Trophoblast cell (in vitro differentiated cells and primary cell): ENCODE data around the gene GRID1.
A peak's percentile ranks its signal among the peaks of the same experiment; 100 is the strongest.

Source experiments
- DNase-seq, 2 donors: peaks; one replicate each; pipeline ENCODE4 v3.0.0-alpha.2; 2016
- H2AFZ ChIP-seq: 2 replicates; pipeline ENCODE4 v1.6.1; 2013; ENCODE audit warnings: low read length, moderate library complexity, mild to moderate bottlenecking; ENCODE audit not compliant: insufficient read depth, poor library complexity
- H2AK5ac ChIP-seq: 2 replicates; pipeline ENCODE4 v1.6.1; 2013; ENCODE audit warnings: mild to moderate bottlenecking, low read length
- H2BK120ac ChIP-seq: 2 replicates; pipeline ENCODE4 v1.6.1; 2013; ENCODE audit warnings: low read length, mild to moderate bottlenecking, moderate library complexity; ENCODE audit not compliant: insufficient read depth, poor library complexity
- H2BK12ac ChIP-seq: 2 replicates; pipeline ENCODE4 v1.6.1; 2013; ENCODE audit warnings: mild to moderate bottlenecking, low read length, moderate library complexity
- H2BK5ac ChIP-seq: 2 replicates; pipeline ENCODE4 v1.6.1; 2013; ENCODE audit warnings: low read length, low read depth, moderate library complexity, mild to moderate bottlenecking; ENCODE audit not compliant: poor library complexity
- H3K14ac ChIP-seq: 2 replicates; pipeline ENCODE4 v1.6.1; 2013; ENCODE audit warnings: mild to moderate bottlenecking, low read length
- H3K18ac ChIP-seq: 2 replicates; pipeline ENCODE4 v1.6.1; 2013; ENCODE audit warnings: mild to moderate bottlenecking, low read length
- H3K23ac ChIP-seq: 2 replicates; pipeline ENCODE4 v1.6.1; 2013; ENCODE audit warnings: low read length
- H3K27ac ChIP-seq: 2 replicates; pipeline ENCODE4 v1.5.1; 2013; ENCODE audit warnings: low read depth, mild to moderate bottlenecking, inconsistent platforms, low read length, moderate library complexity
- H3K27me3 ChIP-seq: 2 replicates; pipeline ENCODE4 v1.6.1; 2013; ENCODE audit warnings: inconsistent platforms, mild to moderate bottlenecking, low read length, moderate library complexity; ENCODE audit not compliant: insufficient read depth
- H3K36me3 ChIP-seq, 2 experiments: 1 replicate in 1 of 2; 2 replicates in 1 of 2; pipeline ENCODE4 v1.6.1; 2013; ENCODE audit warnings: low read length in 2 of 2, mild to moderate bottlenecking in 2 of 2, moderate library complexity in 1 of 2; ENCODE audit not compliant: insufficient read depth in 2 of 2, control insufficient read depth in 1 of 2
- H3K4ac ChIP-seq: 2 replicates; pipeline ENCODE4 v1.6.1; 2013; ENCODE audit warnings: low read depth, mild to moderate bottlenecking, low read length, moderate library complexity
- H3K4me1 ChIP-seq, 2 experiments: 1 replicate in 1 of 2; 2 replicates in 1 of 2; pipeline ENCODE4 v1.6.1; 2013; ENCODE audit warnings: low read length in 2 of 2, mild to moderate bottlenecking in 2 of 2, moderate library complexity in 1 of 2; ENCODE audit not compliant: insufficient read depth in 2 of 2, control insufficient read depth in 1 of 2
- H3K4me2 ChIP-seq: 2 replicates; pipeline ENCODE4 v1.6.1; 2013; ENCODE audit warnings: inconsistent platforms, mild to moderate bottlenecking, low read length, moderate library complexity
- H3K4me3 ChIP-seq: 2 replicates; pipeline ENCODE4 v1.5.1; 2013; ENCODE audit warnings: mild to moderate bottlenecking, low read depth, low read length, inconsistent platforms
- H3K79me1 ChIP-seq: one replicate; pipeline ENCODE4 v1.6.1; 2013; ENCODE audit warnings: low read length
- H3K79me2 ChIP-seq: 2 replicates; pipeline ENCODE4 v1.6.1; 2013; ENCODE audit warnings: low read length, mild to moderate bottlenecking; ENCODE audit not compliant: control insufficient read depth, insufficient read depth, poor library complexity
- H3K9ac ChIP-seq: 2 replicates; pipeline ENCODE4 v1.6.1; 2013; ENCODE audit warnings: mild to moderate bottlenecking, low read length
- H3K9me3 ChIP-seq: 2 replicates; pipeline ENCODE4 v1.6.1; 2013; ENCODE audit warnings: low read depth, mild to moderate bottlenecking, control low read depth, inconsistent platforms, low read length; ENCODE audit not compliant: insufficient read depth
- H4K12ac ChIP-seq: 2 replicates; pipeline ENCODE4 v1.6.1; 2013; ENCODE audit warnings: low read depth, mild to moderate bottlenecking, low read length, moderate library complexity
- H4K8ac ChIP-seq: 2 replicates; pipeline ENCODE4 v1.6.1; 2013; ENCODE audit warnings: low read depth, mild to moderate bottlenecking, low read length, moderate library complexity
- H4K91ac ChIP-seq: one replicate; pipeline ENCODE4 v1.6.1; 2013; ENCODE audit warnings: low read depth, mild to moderate bottlenecking, low read length, moderate library complexity
- WGBS: extraction: QIAGEN DNeasy Blood & Tissue Kit; methylation state at CpG from one replicate; pipeline ENCODE4 v1.1.7; 2013; ENCODE audit warnings: missing lambda C conversion rate; ENCODE audit not compliant: insufficient read length, insufficient coverage; ENCODE audit errors: extremely low coverage; 5-methylcytosine and 5-hydroxymethylcytosine counted together

Gene GRID1

DNA sequence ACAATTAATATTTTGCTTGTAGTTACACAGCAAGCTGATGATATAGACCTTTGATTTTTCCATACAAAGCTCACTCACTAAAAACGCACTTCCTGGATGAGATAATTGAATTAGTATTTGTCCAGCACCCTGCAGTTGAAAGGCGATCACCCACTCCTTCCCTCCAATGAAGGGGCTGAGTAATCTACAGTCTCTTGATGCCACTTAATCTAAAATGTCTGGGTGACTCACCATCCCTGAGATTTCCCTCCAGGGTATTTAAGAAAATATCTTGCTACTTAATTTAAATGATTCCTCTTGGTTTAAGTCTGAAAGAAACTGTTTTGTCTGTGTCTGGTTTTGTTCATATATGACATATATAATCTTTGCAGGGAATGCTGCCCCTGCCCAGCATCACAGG lies 515.3 kb downstream of the GRID1 start:
- Histone ChIP-seq H3K4me1 (no peaks in the 10 kb centered on the region), H3K27me3 (no peaks in the 10 kb centered on the region), H4K91ac (no peak overlapping the region), H2AFZ (no peak overlapping the region), H4K12ac (no peak overlapping the region), H2AK5ac (no peak overlapping the region), H2BK5ac (no peak overlapping the region), H3K9me3 (peaks cover 5% of the 10 kb centered on the region), H3K18ac (no peak overlapping the region), H3K4me3 (no peak overlapping the region), H3K23ac (no peak overlapping the region), H3K14ac (no peak overlapping the region), H4K8ac (no peak overlapping the region), H3K79me1 (no peaks in the 10 kb centered on the region), H3K9ac (no peak overlapping the region), H3K27ac (no peak overlapping the region), H3K79me2 (no peaks in the 10 kb centered on the region), H3K4me2 (no peak overlapping the region), H3K36me3 (no peaks in the 10 kb centered on the region), H3K4ac (no peak overlapping the region), H2BK120ac (no peak overlapping the region), H2BK12ac (no peak overlapping the region)
- DNase-seq, result peak in 1 of 2 donors; percentile 10
- no CpG with 5 or more reads among the region's 2 CpGs for WGBS

DNA sequence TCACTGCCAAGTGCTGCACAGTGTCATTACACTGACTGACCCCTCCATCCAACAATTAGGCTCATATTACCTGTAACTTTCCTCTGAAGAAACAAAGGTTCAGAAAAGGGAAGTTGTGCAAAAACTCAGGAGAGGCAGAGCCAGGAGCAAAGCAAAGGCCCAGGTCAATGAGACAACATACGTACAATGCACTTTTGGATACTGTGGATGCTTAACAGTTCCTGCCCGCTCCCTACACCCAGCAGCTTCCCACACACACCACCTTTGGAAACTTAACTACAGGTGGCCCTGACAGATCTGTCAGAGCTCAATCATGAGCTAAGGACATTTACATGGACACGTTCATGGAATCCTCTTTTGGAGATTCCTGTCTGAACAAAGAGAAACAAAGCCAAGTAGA lies 515.9 kb downstream of the GRID1 start:
- no peak for DNase-seq
- Histone ChIP-seq H3K9ac (no peak overlapping the region), H2AFZ (no peak overlapping the region), H4K8ac (no peak overlapping the region), H3K4me2 (no peak overlapping the region), H3K9me3 (peaks cover 5% of the 10 kb centered on the region), H3K18ac (no peak overlapping the region), H3K79me1 (no peaks in the 10 kb centered on the region), H4K91ac (no peak overlapping the region), H3K4me3 (no peak overlapping the region), H3K14ac (no peak overlapping the region), H3K4ac (no peak overlapping the region), H2BK12ac (no peak overlapping the region), H3K27me3 (no peaks in the 10 kb centered on the region), H3K23ac (no peak overlapping the region), H2AK5ac (no peak overlapping the region), H3K79me2 (no peaks in the 10 kb centered on the region), H4K12ac (no peak overlapping the region), H3K4me1 (no peaks in the 10 kb centered on the region), H3K27ac (no peak overlapping the region), H2BK120ac (no peak overlapping the region), H3K36me3 (no peaks in the 10 kb centered on the region), H2BK5ac (no peak overlapping the region)
- no CpG with 5 or more reads among the region's 3 CpGs for WGBS

DNA sequence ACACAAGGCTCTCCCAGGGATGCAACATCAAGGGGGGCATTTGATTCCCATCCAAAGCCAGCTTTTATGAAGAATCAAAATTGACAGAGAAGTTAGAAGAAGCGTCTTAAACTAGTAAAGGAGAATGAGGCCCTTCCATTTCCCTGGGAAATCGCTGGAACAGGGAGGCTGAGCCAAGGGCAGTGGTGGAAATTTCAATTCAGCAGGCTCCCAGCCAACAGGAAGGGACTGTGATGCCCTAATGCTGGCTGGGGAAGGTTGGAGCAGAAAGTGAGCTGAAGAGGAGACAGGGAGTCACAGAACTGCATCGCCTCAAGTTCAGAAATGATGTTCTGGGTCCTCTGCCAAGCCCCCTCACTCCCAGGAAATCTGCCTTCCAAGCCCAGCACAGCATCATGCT lies 517.3 kb downstream of the GRID1 start:
- Histone ChIP-seq H3K23ac (no peak overlapping the region), H3K9me3 (peaks cover 5% of the 10 kb centered on the region), H3K4me1 (no peaks in the 10 kb centered on the region), H3K18ac (no peak overlapping the region), H3K14ac (no peak overlapping the region), H2BK12ac (no peak overlapping the region), H2AFZ (no peak overlapping the region), H2BK5ac (no peak overlapping the region), H3K9ac (no peak overlapping the region), H2AK5ac (no peak overlapping the region), H3K27ac (no peak overlapping the region), H3K4me3 (no peak overlapping the region), H3K4me2 (no peak overlapping the region), H3K4ac (no peak overlapping the region), H4K12ac (no peak overlapping the region), H3K36me3 (no peaks in the 10 kb centered on the region), H4K91ac (no peak overlapping the region), H4K8ac (no peak overlapping the region), H3K79me1 (no peaks in the 10 kb centered on the region), H2BK120ac (no peak overlapping the region), H3K27me3 (no peaks in the 10 kb centered on the region), H3K79me2 (no peaks in the 10 kb centered on the region)
- no peak for DNase-seq
- no CpG with 5 or more reads among the region's 3 CpGs for WGBS

DNA sequence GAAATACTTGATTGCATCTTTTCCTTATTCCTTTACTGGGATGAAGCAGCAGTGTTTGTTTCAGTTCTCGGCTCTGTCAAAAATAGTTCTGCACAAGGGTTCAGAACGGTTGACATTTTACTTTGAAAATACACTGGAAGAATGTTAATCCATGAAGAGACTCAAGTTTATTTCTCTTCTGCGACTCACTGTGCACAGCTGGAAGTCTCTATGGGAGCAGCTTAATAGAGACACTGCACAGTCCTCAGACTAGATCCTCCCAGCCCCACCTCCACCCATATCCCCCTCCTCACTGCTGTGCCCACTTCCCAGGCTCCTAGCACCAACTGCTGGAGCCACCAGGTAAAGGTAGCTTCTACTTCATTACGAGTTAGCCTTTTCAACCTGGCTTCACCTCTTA lies 517.8 kb downstream of the GRID1 start:
- Histone ChIP-seq H4K8ac (no peak overlapping the region), H3K4ac (no peak overlapping the region), H4K91ac (no peak overlapping the region), H3K9ac (no peak overlapping the region), H3K4me1 (no peaks in the 10 kb centered on the region), H2BK12ac (no peak overlapping the region), H3K36me3 (no peaks in the 10 kb centered on the region), H2BK5ac (no peak overlapping the region), H3K18ac (no peak overlapping the region), H2AK5ac (no peak overlapping the region), H3K9me3 (peaks cover 5% of the 10 kb centered on the region), H3K79me2 (no peaks in the 10 kb centered on the region), H3K4me3 (no peak overlapping the region), H2BK120ac (no peak overlapping the region), H3K27ac (no peak overlapping the region), H3K23ac (no peak overlapping the region), H2AFZ (no peak overlapping the region), H3K14ac (no peak overlapping the region), H3K79me1 (no peaks in the 10 kb centered on the region), H3K4me2 (no peak overlapping the region), H4K12ac (no peak overlapping the region), H3K27me3 (no peaks in the 10 kb centered on the region)
- WGBS, result no CpG with 5 or more reads among the region's 4 CpGs
- no peak for DNase-seq
